ENCODE data around the gene TGM2.

DNA sequence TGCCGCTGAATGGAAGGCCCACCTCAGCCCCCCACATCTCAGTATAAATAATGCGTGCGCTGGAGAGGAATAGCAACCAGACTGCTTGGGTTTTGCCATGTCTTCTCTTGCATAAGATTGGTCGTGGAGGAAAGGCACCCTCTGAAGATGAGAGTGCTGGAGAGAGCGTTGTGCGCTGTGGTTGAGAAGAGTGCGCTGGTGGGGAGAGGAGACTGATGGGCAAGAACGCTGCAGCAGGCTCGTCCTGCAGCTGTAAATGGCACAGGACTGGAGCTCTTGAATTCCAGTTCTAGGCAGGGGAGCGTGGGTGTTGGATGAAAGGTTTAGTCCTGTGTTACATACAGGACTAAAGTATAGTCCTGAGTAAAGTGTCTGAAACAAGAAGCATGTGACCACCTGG, 80.0 kb downstream of the TGM2 start:
- TF ChIP-seq, protein P1, sequence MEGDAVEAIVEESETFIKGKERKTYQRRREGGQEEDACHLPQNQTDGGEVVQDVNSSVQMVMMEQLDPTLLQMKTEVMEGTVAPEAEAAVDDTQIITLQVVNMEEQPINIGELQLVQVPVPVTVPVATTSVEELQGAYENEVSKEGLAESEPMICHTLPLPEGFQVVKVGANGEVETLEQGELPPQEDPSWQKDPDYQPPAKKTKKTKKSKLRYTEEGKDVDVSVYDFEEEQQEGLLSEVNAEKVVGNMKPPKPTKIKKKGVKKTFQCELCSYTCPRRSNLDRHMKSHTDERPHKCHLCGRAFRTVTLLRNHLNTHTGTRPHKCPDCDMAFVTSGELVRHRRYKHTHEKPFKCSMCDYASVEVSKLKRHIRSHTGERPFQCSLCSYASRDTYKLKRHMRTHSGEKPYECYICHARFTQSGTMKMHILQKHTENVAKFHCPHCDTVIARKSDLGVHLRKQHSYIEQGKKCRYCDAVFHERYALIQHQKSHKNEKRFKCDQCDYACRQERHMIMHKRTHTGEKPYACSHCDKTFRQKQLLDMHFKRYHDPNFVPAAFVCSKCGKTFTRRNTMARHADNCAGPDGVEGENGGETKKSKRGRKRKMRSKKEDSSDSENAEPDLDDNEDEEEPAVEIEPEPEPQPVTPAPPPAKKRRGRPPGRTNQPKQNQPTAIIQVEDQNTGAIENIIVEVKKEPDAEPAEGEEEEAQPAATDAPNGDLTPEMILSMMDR (IDR thresholded peaks at IDR 0.05; ENCODE audit: low read depth, low read length): no peak
- TF ChIP-seq EZH2phosphoT487 (IDR thresholded peaks at IDR 0.05; ENCODE audit: low read depth): no peak
